GM10847 (cell line): ENCODE data around the gene EML1.

Experiments used
- POLR2A ChIP-seq: IDR thresholded peaks from 2 replicates; pipeline ENCODE4 v1.6.1; 2011; ENCODE audit not compliant: insufficient read length; ENCODE audit errors: extremely low read depth

EML1 gene

GRCh38 chr14:99793213-99794150 is at the start of gene EML1:
Gene EML1 (plus strand): TSS chr14:99793413. CDS start chr14:99793477, 64 bp downstream.
- no peak for TF ChIP-seq POLR2A

GRCh38 chr14:99744199-99744872 is 48.9 kb upstream of the EML1 start:
- TF ChIP-seq POLR2A = no peak

- TF ChIP-seq POLR2A = no peak
Measured at GRCh38 chr14:99744873-99745224, 48.4 kb upstream of the EML1 start.

- TF ChIP-seq POLR2A = no peak
Measured at GRCh38 chr14:99745307-99745951, 47.8 kb upstream of the EML1 start.

GRCh38 chr14:99747167-99747566 is 46.0 kb upstream of the EML1 start:
- TF ChIP-seq POLR2A = no peak

- no peak for TF ChIP-seq POLR2A
Measured at GRCh38 chr14:99747582-99748330, 45.5 kb upstream of the EML1 start.

GRCh38 chr14:99748529-99748928 is 44.7 kb upstream of the EML1 start:
- TF ChIP-seq POLR2A = no peak

GRCh38 chr14:99749142-99749541 is 44.1 kb upstream of the EML1 start:
- TF ChIP-seq POLR2A = no peak

- no peak for TF ChIP-seq POLR2A
Measured at GRCh38 chr14:99749763-99750715, 43.2 kb upstream of the EML1 start.

- TF ChIP-seq POLR2A = no peak
Measured at GRCh38 chr14:99750746-99751450, 42.3 kb upstream of the EML1 start.

- TF ChIP-seq POLR2A = no peak
Measured at GRCh38 chr14:99751539-99752485, 41.4 kb upstream of the EML1 start.

- TF ChIP-seq POLR2A = no peak
Measured at GRCh38 chr14:99752486-99753121, 40.6 kb upstream of the EML1 start.
